Myocyte (in vitro differentiated cells): ENCODE measurements around the gene GART. TPM values are rescaled to one million over a fixed set of nuclear protein-coding genes. Genes with fewer than 3 reads are reported as not detected.

Experiments
- DNase-seq: peaks from one replicate; pipeline ENCODE4 v3.0.0-alpha.2; 2012; ENCODE audit warnings: low read depth
- total RNA-seq: library from RNA; depleted of rRNA; stranded (reverse); fragments of >200 nt; gene quantifications from 2 replicates; pipeline ENCODE4 v1.2.3, GENCODE V29; 2014

Gene GART
- total RNA-seq, 1 donor from 2014 or later = 101 TPM

DNA sequence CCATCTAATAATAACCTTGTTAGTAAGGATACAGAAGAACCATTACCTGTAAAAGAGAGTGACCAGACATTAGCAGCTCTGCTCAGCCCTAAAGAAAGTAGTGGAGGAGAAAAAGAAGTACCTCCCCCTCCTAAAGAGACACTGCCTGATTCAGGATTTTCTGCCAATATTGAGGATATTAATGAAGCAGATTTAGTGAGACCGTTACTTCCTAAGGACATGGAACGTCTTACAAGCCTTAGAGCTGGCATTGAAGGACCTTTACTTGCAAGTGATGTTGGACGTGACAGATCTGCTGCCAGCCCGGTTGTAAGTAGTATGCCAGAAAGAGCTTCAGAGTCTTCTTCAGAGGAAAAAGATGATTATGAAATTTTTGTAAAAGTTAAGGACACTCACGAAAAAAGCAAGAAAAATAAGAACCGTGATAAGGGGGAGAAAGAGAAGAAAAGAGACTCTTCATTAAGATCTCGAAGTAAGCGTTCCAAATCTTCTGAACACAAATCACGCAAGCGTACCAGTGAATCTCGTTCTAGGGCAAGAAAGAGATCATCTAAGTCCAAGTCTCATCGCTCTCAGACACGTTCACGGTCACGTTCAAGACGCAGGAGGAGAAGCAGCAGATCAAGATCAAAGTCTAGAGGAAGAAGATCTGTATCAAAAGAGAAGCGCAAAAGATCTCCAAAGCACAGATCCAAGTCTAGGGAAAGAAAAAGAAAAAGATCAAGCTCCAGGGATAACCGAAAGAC, 12.5 kb upstream of the GART start:
- no peak for DNase-seq

DNA sequence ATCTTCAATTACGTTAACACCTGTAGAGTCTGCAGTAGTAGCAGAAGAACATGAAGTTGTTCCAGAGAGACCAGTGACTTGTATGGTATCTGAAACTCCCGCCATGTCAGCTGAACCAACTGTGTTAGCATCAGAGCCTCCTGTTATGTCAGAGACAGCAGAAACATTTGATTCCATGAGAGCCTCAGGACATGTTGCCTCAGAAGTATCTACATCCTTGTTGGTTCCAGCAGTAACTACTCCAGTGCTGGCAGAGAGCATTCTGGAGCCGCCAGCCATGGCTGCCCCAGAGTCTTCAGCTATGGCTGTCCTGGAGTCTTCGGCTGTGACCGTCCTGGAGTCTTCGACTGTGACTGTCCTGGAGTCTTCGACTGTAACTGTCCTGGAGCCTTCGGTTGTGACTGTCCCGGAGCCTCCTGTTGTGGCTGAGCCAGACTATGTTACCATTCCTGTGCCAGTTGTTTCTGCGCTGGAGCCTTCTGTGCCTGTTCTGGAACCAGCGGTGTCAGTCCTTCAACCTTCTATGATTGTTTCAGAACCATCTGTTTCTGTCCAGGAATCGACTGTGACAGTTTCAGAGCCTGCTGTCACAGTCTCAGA, 11.2 kb upstream of the GART start:
- no peak for DNase-seq

DNA sequence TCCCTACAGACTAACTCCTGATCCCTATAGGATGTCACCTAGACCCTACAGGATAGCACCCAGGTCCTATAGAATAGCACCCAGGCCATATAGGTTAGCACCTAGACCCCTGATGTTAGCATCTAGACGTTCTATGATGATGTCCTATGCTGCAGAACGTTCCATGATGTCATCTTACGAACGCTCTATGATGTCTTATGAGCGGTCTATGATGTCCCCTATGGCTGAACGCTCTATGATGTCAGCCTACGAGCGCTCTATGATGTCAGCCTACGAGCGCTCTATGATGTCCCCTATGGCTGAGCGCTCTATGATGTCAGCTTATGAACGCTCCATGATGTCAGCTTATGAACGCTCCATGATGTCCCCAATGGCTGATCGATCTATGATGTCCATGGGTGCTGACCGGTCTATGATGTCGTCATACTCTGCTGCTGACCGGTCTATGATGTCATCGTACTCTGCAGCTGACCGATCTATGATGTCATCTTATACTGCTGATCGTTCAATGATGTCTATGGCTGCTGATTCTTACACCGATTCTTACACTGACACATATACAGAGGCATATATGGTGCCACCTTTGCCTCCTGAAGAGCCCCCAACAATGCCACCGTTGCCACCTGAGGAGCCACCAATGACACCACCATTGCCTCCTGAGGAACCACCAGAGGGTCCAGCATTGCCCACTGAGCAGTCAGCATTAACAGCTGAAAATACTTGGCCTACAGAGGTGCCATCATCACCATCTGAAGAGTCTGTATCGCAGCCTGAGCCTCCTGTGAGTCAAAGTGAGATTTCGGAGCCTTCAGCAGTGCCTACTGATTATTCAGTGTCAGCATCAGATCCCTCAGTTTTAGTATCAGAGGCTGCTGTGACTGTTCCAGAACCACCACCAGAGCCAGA, 10.4 kb upstream of the GART start:
- no peak for DNase-seq

DNA sequence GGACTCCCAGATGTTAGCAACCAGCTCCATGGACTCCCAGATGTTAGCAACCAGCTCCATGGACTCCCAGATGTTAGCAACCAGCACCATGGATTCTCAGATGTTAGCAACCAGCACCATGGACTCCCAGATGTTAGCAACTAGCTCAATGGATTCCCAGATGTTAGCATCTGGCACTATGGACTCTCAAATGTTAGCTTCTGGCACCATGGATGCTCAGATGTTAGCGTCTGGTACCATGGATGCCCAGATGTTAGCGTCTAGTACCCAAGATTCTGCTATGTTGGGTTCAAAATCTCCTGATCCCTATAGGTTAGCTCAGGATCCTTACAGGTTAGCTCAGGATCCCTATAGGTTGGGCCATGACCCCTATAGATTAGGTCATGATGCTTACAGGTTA, 9.7 kb upstream of the GART start:
- DNase-seq = no peak

DNA sequence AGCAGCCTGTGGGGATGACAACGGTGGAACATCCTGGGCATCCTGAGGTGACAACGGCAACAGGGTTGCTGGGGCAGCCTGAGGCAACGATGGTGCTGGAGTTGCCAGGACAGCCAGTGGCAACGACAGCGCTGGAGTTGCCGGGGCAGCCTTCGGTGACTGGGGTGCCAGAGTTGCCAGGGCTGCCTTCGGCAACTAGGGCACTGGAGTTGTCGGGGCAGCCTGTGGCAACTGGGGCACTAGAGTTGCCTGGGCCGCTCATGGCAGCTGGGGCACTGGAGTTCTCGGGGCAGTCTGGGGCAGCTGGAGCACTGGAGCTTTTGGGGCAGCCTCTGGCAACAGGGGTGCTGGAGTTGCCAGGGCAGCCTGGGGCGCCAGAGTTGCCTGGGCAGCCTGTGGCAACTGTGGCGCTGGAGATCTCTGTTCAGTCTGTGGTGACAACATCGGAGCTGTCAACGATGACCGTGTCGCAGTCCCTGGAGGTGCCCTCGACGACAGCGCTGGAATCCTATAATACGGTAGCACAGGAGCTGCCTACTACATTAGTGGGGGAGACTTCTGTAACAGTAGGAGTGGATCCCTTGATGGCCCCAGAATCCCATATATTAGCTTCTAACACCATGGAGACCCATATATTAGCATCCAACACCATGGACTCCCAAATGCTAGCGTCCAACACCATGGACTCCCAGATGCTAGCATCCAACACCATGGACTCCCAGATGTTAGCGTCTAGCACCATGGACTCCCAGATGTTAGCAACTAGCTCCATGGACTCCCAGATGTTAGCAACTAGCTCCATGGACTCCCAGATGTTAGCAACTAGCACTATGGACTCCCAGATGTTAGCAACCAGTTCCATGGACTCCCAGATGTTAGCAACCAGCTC, 9.1 kb upstream of the GART start:
- DNase-seq = no peak

DNA sequence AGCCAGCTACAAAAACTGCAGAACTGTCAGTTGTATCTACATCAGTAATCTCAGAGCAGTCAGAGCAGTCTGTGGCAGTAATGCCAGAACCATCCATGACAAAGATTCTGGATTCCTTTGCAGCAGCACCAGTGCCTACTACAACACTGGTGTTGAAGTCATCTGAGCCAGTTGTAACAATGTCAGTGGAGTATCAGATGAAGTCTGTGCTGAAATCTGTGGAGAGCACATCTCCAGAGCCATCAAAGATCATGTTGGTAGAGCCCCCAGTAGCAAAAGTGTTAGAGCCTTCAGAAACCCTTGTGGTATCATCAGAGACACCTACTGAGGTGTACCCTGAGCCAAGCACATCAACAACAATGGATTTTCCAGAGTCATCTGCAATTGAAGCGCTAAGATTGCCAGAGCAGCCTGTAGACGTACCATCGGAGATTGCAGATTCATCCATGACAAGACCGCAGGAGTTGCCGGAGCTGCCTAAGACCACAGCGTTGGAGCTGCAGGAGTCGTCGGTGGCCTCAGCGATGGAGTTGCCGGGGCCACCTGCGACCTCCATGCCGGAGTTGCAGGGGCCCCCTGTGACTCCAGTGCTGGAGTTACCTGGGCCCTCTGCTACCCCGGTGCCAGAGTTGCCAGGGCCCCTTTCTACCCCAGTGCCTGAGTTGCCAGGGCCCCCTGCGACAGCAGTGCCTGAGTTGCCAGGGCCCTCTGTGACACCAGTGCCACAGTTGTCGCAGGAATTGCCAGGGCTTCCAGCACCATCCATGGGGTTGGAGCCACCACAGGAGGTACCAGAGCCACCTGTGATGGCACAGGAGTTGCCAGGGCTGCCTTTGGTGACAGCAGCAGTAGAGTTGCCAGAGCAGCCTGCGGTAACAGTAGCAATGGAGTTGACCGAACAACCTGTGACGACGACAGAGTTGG, 8.2 kb upstream of the GART start:
- no peak for DNase-seq

DNA sequence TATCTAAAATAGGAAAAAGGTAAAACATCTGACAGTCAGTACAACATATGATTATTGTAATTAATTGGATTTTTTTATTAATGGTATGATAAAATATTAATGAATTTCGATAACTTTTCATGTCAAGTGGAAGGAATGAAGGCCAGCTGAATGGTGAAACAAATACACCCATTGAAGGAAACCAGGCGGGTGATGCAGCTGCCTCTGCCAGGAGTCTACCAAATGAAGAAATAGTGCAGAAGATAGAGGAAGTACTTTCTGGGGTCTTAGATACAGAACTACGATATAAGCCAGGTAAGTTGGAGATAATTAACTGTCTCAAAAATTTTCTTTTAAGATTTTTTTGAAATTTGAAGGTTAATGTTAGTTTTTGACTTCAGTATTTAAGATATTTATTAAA, 4.2 kb upstream of the GART start:
- DNase-seq = no peak

DNA sequence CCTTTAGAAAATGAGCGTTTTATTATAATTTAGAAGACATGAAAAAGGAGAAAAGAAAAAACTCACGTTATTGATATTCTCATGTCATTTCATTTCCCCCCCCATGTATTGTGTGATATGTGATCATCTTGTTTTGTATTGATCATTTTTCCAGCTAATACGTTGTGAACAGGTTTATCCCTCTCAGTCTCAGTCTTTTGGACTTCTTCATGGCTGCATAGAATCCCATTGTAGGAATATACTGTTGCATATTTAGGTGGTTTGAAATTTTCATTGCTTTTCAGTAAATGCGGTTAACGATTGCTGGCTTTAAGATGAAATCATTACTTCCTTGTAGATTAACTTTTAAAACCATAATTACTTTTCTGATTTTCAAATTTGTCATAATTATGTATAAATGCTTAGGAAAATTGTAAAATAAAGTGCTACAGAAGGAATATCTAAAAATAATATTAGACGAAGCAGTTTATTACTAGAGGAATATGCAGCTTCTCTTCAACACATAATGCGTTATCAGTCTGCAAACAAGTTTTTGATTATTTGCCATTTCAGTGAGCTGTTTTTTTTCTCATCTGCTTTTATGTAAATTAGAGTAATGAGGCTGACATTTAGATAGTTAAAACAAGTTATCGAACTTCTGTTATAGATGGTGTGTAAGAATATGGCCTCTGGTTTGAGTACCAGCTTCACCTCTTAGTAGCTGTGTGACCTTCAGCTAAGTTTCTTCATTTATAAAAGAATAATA, 2.7 kb upstream of the GART start:
- DNase-seq = no peak

DNA sequence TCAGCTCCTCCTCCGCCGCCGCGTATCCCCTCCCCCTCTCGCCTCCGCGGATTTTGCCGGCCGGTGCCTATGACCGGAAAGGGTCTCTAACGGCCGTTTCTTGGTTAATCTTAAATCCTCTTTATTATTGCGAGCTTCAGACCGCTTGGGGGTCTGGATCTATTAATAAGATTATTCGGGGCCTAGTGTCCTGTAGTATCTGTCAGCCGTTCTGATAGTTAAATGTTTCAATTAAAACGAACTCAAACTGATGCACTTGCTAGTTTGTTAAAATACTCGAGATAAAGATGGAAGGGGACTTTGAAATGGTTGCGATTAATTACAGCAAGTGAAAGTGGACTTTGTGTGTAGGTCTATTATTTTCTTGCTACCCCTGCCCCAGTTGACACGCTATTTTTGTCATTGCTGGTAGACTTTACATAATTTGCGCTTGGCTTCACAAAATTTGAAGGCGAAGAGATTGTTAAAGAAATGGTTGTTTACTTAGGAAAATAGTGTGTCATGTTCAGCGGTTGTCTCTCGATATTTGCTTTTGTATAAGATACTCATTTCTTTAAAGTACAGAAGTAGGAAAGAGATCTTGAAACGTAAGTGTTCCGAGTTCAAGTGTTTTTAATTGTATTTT, 1.7 kb upstream of the GART start:
- peak; percentile 3 for DNase-seq

DNA sequence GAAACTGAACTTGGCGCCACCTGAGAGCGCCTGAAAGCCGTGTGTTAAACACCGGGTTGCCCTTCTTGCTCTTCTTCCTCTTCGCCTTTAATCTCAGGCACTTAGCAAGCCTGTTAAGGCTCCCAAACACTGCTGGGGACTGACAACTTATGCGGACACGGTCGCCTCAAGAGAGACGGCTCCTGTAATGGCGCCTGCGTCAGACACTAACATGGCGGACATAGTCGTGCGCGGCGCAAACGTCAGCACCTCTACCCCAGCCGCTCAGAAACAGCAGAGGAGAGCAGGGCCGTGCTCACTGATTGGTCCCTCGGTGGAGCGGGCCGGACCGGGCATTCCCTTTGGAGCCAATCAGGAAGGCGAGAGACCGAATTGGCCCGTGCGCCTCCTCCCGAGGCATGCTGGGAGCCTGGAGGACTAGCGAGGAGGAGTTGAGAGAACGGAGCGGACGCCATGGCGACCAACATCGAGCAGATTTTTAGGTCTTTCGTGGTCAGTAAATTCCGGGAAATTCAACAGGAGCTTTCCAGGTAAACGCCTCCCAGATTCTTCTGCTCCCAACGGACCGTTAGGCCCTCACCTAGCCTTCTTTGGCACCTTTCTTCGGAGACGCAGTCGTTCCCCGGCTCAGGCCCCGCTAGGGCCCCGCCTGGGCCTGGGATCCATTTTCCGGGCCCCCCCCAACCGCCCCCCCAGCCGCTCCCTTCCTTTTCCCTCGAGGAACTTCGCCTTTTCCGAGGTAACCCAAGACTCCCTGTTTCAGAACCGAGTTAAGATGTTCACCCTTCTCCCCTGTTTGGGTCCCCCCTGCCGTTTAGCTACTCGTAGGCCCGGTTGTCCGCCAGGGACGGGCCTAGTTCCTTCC, 955 bp upstream of the GART start, which contains the start of gene SON:
SON (plus strand) TSS at position 399 of the 865 bp plus-strand sequence; CDS start at position 454, 55 bp downstream.
- DNase-seq = peak; percentile 99

DNA sequence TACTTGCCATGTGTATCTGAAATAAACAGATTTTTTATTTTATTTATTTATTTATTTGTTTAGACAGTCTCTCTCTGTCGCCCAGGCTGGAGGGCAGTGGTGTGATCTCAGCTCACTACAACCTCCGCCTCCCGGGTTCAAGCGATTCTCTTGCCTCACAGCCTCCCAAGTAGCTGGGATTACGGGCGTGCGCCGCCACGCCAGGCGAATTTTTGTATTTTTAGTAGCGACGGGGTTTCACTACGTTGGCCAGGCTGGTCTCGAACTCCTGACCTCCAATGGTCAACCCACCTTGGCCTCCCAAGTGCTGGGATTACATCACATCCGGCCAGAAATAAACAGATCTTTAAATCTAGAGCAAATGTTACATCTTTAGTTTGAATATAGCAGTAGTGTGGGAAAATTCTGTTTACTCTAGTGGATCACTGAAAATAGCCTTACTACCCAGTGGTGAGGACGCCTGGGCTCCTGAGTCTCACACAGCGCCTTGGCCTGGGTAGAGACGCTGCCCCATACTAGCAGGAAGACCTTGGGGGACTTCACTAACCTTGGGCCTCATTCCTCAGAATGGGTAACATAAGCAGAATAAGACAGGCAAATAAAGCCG, 709 bp downstream of the GART start:
- DNase-seq = peak; percentile 20

DNA sequence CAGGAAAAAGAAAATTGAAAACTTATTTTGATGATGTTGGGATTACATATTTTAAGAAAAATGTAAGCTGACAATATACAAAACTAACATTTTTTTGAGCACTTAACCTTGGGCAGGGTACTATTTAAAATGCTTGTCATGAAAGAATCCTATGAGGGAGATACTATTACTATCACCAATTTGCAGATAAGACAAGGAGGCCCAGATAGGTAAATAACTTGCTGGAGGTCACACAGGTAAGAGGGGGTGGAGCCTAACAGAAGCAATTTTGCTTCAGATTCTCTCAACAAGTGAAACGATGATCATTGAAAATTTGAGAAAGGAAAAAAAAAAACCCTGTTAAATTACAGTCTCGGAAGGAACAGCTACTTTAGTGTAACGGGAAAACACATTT, 1.2 kb downstream of the GART start:
- no peak for DNase-seq

DNA sequence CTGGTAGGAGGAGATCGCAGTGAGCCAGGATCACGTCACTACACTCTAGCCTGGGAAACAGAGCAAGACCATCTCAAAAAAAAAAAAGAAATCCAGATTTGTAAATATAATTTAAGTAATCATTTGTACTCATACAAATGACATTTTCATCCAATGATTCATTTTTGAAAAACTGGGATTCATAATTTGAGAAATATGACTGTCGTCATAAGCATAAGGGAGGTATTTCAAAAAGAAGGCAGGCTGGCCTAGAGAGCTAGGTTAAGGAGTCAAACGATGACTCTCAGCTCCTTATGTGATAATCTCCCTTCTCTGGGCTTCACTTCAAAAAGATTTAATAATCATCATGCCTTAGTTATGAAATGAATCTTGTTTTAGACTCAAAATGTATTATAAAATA, 2.3 kb downstream of the GART start:
- DNase-seq = no peak

DNA sequence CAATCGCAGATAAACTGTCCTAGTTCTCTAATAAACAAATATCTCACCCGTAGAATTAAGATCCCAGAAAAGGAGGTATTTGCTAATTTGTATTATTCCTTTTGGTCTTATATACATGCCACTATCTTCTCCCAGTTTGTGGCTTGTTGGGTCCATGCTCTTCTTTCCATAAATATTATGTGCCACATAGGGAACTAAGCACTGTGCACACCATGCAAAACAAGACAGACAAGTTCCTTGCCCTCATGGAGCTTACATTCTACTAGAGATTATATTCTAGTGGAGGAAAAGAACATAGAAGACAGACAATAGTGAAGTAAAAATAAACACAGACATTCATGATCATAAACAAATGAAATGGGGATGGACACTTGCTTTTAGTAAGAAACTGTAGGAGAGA, 4.7 kb downstream of the GART start:
- no peak for DNase-seq

DNA sequence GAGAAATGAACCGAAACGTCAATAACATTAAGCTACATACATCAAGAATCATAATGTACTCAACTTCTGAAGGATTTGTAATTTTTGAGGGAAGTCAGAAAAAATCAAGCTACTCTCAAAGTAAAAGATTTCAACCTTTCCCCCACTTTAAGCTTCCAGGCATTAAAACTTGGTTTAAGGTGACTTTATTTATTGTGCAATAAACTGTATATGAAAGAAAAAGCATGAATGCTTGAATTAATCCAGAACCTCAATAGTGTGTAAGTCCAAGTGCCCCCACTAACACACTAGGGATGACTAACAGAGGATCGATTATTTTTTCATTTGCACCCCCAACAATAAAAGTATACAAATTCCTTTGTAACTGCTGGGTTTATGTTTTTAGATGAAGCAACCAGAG, 10.9 kb downstream of the GART start:
- no peak for DNase-seq

DNA sequence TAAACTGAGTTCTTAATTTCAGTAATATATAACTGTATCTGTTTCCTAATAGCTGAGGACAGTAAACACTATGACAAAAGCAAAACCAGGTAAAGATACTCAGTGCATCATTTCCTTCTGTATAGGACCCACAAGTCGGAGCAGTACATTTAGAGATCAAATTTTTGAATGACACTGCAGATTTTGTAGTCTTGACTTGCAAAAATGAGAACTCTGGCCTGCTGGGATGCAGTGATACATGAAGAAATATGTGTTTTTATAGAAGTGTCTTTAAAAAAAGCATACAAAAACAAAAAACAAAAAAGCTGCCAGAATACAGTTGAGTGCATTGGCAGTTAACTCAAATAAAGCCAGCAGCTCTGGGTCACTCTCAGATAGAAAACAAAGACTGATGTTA, 19.0 kb downstream of the GART start:
- no peak for DNase-seq

DNA sequence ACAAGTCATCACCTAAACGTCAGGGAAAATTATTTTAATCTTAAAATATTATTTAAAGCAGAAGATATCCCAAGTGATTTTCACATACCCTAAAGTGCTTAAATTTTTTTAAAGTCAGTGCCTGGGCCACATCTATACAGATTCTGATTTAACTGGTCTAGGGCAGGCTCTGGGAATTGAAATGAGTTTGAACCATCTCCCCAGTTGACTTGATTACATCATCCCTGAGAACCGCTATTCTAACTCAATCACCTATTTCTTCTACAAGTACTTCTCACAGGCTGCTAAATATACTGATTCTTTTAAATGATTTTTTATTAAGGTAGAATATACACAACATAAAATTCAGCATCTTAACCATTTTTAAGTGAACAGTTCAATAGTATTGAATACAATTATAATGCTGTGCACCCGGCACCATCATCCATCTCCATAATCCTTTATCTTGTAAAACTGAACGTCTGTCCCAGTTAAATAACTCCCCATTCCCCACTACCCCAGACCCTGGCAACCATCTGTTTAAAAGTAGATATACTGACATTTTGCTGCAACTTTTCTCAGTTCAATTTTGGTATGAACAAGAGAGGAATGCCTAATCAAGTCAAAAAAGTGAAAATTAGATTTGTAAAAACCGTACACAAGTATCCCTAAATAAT, 19.5 kb downstream of the GART start:
- DNase-seq = no peak
